NCI-H1092 (cell line): ENCODE data around the gene METTL14.

Source experiments
- DNase-seq: peaks from one replicate; lab custom pipeline; 2025; lab: John Stamatoyannopoulos, UW

Gene METTL14

DNA sequence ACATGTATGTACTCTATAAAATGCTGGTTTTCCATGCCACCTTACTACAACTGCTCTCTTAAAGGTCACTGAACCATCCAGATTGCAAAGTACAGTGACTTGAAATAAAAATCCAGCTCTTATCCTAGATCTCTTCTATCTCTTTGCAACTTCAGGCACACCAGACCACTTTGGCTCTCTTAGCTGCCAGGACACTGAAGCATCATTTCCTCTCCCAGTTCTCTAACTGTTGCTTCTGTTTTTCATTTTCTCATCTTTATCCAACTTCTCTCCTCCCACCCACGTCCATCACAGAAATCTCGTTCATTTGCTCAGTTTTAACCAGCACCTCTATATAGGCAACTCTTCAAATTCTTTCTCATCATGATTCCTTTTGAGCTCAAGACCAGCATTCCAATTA lies 74.3 kb downstream of the METTL14 start:
- DNase-seq: no peak

GRCh38 chr4:118760092-118760491 lies 74.9 kb downstream of the METTL14 start:
- DNase-seq: no peak

GRCh38 chr4:118760493-118760892 lies 75.3 kb downstream of the METTL14 start:
- DNase-seq: no peak

DNA sequence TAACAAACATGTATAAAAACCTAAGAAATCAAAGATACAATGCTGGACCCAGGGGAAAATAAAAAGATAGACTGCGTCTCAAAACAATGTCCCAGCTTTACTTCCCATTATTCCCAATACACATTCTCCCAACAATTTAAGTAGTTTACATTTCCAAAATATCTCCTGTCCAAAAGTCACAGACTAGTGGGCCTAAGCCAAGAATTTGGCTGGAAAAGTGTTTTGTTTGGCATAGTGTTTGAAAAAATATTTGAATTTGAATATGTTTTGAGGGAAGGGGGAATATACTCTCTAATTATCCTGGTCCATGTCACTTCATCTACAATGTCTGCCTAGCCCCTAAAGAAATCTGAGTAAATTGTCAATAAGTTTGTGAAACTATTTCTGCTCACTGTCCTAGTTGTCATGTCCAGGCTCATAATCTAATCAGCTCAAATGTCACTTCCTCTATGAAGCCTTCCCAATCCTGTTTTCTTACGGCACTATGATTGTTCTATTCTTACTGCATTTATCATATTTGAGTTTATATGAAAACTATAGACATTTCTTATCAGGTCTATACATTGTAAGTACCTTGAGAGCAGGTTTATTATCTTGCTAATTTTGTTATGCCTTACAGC lies 76.3 kb downstream of the METTL14 start:
- no peak for DNase-seq

DNA sequence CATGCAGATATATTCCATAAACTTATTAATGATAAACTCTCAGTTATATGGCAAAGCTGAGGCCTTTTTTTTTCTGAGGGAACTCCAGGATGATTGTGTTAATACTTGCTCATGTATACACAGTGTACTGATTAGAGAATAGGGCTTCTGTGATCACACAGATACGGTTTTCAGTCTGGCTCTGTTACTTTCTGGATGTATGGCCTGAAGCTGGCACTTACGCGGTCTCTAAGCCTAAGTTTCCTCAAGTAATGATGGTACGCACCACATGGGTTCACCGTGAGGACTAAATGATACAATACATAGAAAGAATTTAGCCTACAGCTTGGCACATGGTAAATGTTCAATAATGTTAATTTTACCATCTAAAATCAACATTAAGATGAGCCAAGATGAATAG lies 77.0 kb downstream of the METTL14 start:
- DNase-seq: no peak

DNA sequence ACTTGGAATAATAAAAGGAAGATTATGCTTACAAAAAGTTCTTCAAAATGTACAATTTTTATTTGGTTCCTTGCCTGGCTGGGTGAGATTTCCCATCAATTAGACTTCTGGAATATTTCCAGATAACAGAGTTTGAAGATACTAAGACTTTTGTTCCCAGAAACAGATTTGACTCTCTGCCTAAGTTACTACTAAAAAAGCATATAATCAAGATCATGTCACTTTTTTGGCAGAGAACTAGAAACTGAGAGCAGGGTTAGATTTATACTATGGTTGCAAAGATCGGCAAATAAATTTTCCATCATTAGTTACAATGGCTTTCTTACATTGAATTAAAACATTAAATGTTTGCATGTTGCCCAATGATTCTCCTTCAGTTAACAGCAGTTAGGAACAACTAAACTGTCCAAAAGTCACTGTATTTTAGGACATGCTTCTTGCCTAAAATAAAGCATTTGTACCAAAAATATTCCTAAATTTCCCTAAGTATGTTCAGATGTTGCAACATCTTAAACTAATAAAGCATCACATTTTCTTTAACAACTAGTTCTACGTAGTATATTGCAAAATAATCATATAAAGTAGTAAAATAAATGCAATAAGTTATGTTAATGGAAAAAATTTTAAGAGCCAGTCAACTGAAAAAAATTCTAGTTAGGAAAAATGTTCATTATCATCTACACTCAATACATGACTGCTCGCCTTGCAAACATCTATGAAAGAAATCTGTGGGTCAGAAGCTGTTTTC lies 77.7 kb downstream of the METTL14 start:
- no peak for DNase-seq
